GM12873 (cell line): ENCODE results near the gene JARID2.

Experiments
- TF ChIP-seq, protein P1 (sequence below): IDR thresholded peaks from 2 replicates; pipeline ENCODE4 v1.5.1; 2012; ENCODE audit warnings: low read depth, mild to moderate bottlenecking, moderate library complexity, low read length, control low read depth; ENCODE audit not compliant: insufficient read depth; ENCODE audit errors: missing control alignments

JARID2 gene

DNA sequence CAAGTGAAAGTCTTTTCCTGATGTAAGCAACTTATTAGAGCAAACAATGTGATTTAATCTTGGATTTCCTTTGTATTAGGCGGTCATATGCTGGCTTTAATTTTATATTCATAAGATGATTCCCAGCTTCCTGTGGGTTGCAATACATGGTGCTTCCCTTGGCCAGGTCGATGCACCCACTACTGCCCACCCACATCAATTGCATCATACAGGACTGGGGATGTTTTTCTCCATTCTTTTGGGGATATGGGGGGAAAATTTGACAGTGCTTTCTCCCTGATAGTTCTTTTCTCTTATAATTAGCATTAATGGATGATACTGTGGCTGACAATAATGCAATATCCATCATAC lies 187.6 kb downstream of the JARID2 start:
- TF ChIP-seq, protein P1, sequence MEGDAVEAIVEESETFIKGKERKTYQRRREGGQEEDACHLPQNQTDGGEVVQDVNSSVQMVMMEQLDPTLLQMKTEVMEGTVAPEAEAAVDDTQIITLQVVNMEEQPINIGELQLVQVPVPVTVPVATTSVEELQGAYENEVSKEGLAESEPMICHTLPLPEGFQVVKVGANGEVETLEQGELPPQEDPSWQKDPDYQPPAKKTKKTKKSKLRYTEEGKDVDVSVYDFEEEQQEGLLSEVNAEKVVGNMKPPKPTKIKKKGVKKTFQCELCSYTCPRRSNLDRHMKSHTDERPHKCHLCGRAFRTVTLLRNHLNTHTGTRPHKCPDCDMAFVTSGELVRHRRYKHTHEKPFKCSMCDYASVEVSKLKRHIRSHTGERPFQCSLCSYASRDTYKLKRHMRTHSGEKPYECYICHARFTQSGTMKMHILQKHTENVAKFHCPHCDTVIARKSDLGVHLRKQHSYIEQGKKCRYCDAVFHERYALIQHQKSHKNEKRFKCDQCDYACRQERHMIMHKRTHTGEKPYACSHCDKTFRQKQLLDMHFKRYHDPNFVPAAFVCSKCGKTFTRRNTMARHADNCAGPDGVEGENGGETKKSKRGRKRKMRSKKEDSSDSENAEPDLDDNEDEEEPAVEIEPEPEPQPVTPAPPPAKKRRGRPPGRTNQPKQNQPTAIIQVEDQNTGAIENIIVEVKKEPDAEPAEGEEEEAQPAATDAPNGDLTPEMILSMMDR, result no peak

DNA sequence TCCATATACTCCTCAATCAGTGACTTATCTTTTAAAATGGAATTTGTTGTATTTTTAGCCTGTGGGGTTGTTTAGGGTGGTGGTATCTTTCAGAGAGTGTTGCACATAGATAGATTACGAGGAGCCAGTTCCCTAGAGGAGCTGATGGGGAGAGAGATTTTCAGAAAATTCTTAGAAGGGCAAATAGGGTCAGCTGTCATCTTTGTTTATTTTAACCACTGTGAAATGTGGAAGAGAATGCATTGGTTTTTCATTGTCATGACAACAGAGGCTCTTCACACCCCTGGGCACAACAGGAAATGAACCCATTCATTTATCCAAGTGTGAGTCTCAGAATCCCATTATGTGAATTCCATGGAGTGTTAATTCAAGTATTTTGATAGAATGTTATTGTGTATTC lies 188.4 kb downstream of the JARID2 start:
- TF ChIP-seq, protein P1, result no peak

DNA sequence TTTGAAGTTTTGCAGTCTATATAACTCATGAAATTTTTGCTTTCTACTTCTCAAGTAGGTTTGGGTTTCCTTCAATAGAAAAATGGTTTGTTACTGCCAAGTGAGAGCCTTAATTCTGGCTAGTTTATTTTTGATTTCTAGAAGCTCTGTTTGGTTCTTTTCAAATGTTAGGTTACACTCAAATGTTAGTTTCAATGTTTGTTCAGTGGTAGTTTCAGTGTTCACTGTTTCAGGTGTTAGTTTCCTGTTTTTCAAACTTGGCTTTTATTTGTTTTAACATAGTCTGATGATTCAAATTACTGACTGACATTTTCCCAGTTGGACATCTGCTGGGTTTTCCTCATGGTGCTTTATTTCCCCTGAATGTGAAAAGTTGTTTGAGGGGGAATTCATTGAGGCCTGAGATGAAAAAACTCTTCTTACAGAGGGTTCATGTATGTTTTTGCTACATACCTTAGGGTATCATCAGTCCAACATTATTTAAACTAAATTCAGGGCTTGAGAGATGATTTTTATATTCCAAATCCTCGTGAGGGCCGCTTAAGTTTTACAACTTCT lies 189.0 kb downstream of the JARID2 start:
- TF ChIP-seq, protein P1, result no peak

DNA sequence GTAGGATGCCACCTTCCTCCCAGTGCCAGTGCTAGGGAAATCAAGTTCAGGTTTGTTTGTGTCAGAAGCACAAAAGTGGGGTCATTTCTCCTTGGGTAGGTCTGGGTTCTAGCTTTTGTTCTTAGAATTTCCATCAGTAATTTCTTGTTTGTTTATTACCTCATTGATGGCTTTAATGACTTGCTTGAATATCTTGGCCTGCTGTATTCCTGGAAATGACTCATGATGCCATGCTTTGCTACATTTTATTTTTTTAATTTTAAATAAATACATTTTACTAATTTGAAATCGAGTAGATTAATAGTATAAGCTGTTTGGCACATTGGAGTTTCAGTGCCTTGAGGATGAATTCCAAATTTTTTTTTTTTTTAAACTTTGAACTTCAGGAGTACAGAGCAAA lies 189.6 kb downstream of the JARID2 start:
- TF ChIP-seq, protein P1, result no peak

DNA sequence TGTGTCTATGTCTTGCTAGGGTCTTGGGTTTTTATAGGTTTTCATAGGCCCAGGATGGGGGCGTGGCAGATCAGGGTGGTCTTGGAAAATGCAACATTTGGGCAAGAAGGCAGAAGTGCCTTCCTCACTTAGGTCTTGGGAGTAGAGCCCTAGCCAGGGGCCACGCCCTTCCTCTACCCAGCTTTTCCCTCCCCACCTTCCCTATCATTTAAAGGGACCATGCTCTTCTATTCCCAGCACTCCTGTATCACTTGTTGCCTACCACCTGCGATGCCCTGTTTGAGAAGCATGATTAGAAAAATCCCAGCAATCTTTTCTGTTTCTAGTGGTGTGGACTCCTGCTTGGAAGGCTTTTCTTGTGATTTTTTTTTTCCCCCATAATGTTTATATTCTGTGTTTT lies 190.6 kb downstream of the JARID2 start:
- TF ChIP-seq, protein P1, result no peak

DNA sequence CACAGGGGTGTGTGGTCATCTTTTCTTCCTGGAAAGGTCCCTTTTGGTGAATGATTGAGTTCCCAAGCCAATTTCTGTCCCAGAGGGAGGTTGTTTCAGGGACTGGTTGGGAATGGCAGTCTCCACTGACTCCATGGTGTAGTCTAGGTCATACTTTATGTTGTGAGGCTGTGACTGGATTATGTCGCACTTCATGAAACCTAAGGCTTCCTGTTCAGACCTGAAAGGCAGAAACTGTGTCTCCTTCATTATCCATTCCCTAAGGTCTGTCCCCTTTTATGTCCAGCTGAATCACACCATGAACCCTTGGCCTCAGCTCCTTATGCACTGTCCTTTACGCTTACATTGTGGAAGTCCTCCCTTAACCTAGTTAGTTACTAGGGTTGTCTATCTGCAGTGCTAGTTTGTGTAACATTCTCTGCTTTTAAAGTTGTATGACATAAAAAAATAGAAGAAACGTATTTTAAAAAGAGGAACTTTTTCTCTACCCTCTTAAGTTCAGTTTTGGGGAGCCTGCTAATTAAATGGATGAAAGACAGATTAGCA lies 191.3 kb downstream of the JARID2 start:
- TF ChIP-seq, protein P1, result no peak

DNA sequence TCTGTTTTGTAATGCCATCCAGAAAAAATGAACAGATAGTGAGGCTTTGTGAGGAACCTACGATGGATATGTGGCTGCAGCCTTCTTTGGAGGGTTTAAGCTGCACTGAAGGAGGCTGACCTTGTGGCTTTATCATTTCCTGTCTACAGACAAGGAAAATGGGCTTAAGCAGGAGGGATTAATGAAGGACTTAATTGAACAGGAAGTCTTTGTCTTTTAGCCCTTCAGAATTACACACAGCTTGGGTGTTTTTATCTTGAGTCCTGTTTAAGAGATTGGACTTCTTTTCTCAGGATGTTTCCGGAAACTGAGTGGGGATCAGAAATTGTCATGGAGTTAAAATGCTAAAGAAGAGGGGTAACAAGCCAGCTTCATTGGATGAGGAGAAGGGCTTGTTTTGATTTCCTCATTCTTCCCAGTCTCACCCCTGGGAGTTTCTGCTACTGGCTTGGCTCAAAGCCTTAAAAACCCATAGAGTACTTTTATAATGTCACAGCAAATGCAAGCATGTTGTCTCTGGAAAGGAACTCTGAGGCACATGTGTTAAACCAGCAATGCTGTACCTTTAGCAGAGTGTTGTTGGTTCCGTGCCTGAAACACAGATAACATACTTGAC lies 193.6 kb downstream of the JARID2 start:
- TF ChIP-seq, protein P1, result no peak
